GM12873 (cell line): ENCODE measurements around the gene LONRF3.

Source experiments
- CTCF ChIP-seq: IDR thresholded peaks from 2 replicates; pipeline ENCODE4 v1.5.1; 2012; ENCODE audit warnings: low read depth, mild to moderate bottlenecking, moderate library complexity, low read length, control low read depth; ENCODE audit not compliant: insufficient read depth; ENCODE audit errors: missing control alignments

LONRF3 gene

GRCh38 chrX:118974908-118975671 lies 672 bp downstream of the LONRF3 start:
- TF ChIP-seq CTCF, result no peak

GRCh38 chrX:118975831-118976598 lies 1.6 kb downstream of the LONRF3 start:
- no peak for TF ChIP-seq CTCF

GRCh38 chrX:118976599-118977340 lies 2.4 kb downstream of the LONRF3 start:
- no peak for TF ChIP-seq CTCF

- no peak for TF ChIP-seq CTCF
Observed at GRCh38 chrX:118977424-118977823, 3.0 kb downstream of the LONRF3 start.

GRCh38 chrX:118978451-118978850 lies 4.0 kb downstream of the LONRF3 start:
- no peak for TF ChIP-seq CTCF

GRCh38 chrX:118980761-118981160 lies 6.3 kb downstream of the LONRF3 start:
- no peak for TF ChIP-seq CTCF

GRCh38 chrX:118983513-118983912 lies 9.1 kb downstream of the LONRF3 start:
- no peak for TF ChIP-seq CTCF
